Parathyroid adenoma (tissue), 2 donors: ENCODE data around the gene YLPM1.

Source experiments
- H2AFZ ChIP-seq: fragments of 300-600 bp; sonication (generic); one replicate; pipeline ENCODE4 v1.7.0; 2017; ENCODE audit warnings: antibody characterized with exemption, mild to moderate bottlenecking
- H3K27ac ChIP-seq: fragments of 300-600 bp; sonication (generic); one replicate; pipeline ENCODE4 v1.7.0; 2017
- H3K27me3 ChIP-seq: fragments of 300-600 bp; sonication (generic); one replicate; pipeline ENCODE4 v1.7.0; 2017; ENCODE audit warnings: low read length; ENCODE audit not compliant: control insufficient read depth, insufficient read depth
- H3K36me3 ChIP-seq: fragments of 300-600 bp; sonication (generic); one replicate; pipeline ENCODE4 v1.7.0; 2017; ENCODE audit warnings: low read length; ENCODE audit not compliant: control insufficient read depth, insufficient read depth
- H3K4me1 ChIP-seq: fragments of 300-600 bp; sonication (generic); one replicate; pipeline ENCODE4 v1.7.0; 2017; ENCODE audit warnings: control low read depth
- H3K4me2 ChIP-seq: fragments of 300-600 bp; sonication (generic); one replicate; pipeline ENCODE4 v1.7.0; 2017; ENCODE audit warnings: low read length
- H3K4me3 ChIP-seq: fragments of 300-600 bp; sonication (generic); one replicate; pipeline ENCODE4 v1.7.0; 2017; ENCODE audit warnings: low read depth, low read length
- H3K79me2 ChIP-seq: fragments of 300-600 bp; sonication (generic); one replicate; pipeline ENCODE4 v1.7.0; 2017; ENCODE audit warnings: control low read depth
- H3K9ac ChIP-seq: fragments of 300-600 bp; sonication (generic); one replicate; pipeline ENCODE4 v1.7.0; 2017; ENCODE audit warnings: mild to moderate bottlenecking
- H3K9me3 ChIP-seq: fragments of 300-600 bp; sonication (generic); one replicate; pipeline ENCODE4 v1.7.0; 2017; ENCODE audit warnings: low read length; ENCODE audit not compliant: control insufficient read depth
- CTCF ChIP-seq: fragments of 300-600 bp; sonication (generic); IDR thresholded peaks from one replicate; pipeline ENCODE4 v1.7.0; 2017; ENCODE audit warnings: antibody characterized with exemption, mild to moderate bottlenecking
- donor health status: primary hyperparathyroidism.

YLPM1 gene

GRCh38 chr14:74733221-74733620, 29.9 kb upstream of the YLPM1 start:
- H3K79me2 ChIP-seq = no peaks in the 10 kb centered on the region
- no peaks in the 10 kb centered on the region for H3K4me1 ChIP-seq
- H2AFZ ChIP-seq = no peak overlapping the region
- no peaks in the 10 kb centered on the region for H3K9me3 ChIP-seq
- no peak overlapping the region for H3K9ac ChIP-seq
- H3K36me3 ChIP-seq = no peaks in the 10 kb centered on the region
- H3K4me3 ChIP-seq = no peak overlapping the region
- no peaks in the 10 kb centered on the region for H3K27me3 ChIP-seq
- no peak overlapping the region for H3K4me2 ChIP-seq
- no peak overlapping the region for H3K27ac ChIP-seq
- TF ChIP-seq CTCF = no peak

GRCh38 chr14:74735125-74735524, 28.0 kb upstream of the YLPM1 start:
- Histone ChIP-seq H3K4me3 (no peak overlapping the region), H3K9me3 (no peaks in the 10 kb centered on the region), H3K27me3 (no peaks in the 10 kb centered on the region), H3K4me2 (no peak overlapping the region), H3K27ac (no peak overlapping the region), H3K9ac (no peak overlapping the region), H2AFZ (no peak overlapping the region), H3K79me2 (no peaks in the 10 kb centered on the region), H3K4me1 (no peaks in the 10 kb centered on the region), H3K36me3 (no peaks in the 10 kb centered on the region)
- no peak for TF ChIP-seq CTCF

GRCh38 chr14:74737753-74738325, 25.3 kb upstream of the YLPM1 start:
- Histone ChIP-seq H3K36me3 (no peaks in the 10 kb centered on the region), H2AFZ (no peak overlapping the region), H3K27me3 (no peaks in the 10 kb centered on the region), H3K9ac (no peak overlapping the region), H3K9me3 (no peaks in the 10 kb centered on the region), H3K27ac (no peak overlapping the region), H3K4me2 (no peak overlapping the region), H3K4me1 (no peaks in the 10 kb centered on the region), H3K79me2 (no peaks in the 10 kb centered on the region), H3K4me3 (no peak overlapping the region)
- no peak for TF ChIP-seq CTCF

GRCh38 chr14:74739293-74740030, 23.7 kb upstream of the YLPM1 start:
- H3K4me3 ChIP-seq = no peak overlapping the region
- H3K4me1 ChIP-seq = no peaks in the 10 kb centered on the region
- no peak overlapping the region for H3K4me2 ChIP-seq
- H3K79me2 ChIP-seq = no peaks in the 10 kb centered on the region
- no peak overlapping the region for H2AFZ ChIP-seq
- H3K27me3 ChIP-seq = no peaks in the 10 kb centered on the region
- no peak overlapping the region for H3K27ac ChIP-seq
- no peak for TF ChIP-seq CTCF
- H3K36me3 ChIP-seq = no peaks in the 10 kb centered on the region
- no peaks in the 10 kb centered on the region for H3K9me3 ChIP-seq
- no peak overlapping the region for H3K9ac ChIP-seq

GRCh38 chr14:74747237-74747636, 15.9 kb upstream of the YLPM1 start:
- no peak overlapping the region for H2AFZ ChIP-seq
- no peaks in the 10 kb centered on the region for H3K27me3 ChIP-seq
- no peak overlapping the region for H3K4me2 ChIP-seq
- no peak for TF ChIP-seq CTCF
- H3K9ac ChIP-seq = no peak overlapping the region
- H3K4me1 ChIP-seq = no peaks in the 10 kb centered on the region
- no peaks in the 10 kb centered on the region for H3K36me3 ChIP-seq
- no peak overlapping the region for H3K4me3 ChIP-seq
- no peaks in the 10 kb centered on the region for H3K79me2 ChIP-seq
- H3K27ac ChIP-seq = no peak overlapping the region
- H3K9me3 ChIP-seq = no peaks in the 10 kb centered on the region
